GM12864 (cell line): ENCODE results near the gene TIMP2.

Source experiments
- DNase-seq: peaks from one replicate; pipeline ENCODE4 v3.0.0-alpha.2; 2011; ENCODE audit warnings: low read depth
- H3K4me3 ChIP-seq: 2 replicates; pipeline ENCODE4 v1.5.1; 2011; ENCODE audit warnings: mild to moderate bottlenecking, low read depth, low read length, control low read depth
- TF ChIP-seq, protein P1 (sequence below): IDR thresholded peaks from 2 replicates; pipeline ENCODE4 v1.5.1; 2011; ENCODE audit warnings: low read depth, mild to moderate bottlenecking, moderate library complexity, low read length, control low read depth, inconsistent platforms; ENCODE audit errors: missing control alignments

TIMP2 gene

DNA sequence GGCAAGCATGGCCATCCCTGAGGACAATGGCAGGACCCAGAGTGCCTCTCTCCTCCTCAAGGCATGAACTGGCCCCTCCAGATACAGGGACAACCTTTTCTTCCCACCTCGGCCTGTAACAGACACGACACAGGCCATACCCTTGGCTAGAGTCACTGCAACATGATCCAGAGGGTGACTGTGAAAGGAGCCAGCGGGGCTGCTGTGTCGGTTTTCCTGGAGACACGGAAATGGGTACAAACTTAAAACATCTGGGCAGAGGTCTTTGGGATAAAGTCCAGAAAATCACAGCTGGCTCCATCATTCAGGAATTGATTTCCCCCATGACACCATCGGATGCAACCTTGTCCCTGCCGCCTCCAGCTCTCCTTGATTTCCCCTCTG lies 27.5 kb downstream of the TIMP2 start:
- DNase-seq, result no peak
- no peak overlapping the region for H3K4me3 ChIP-seq
- TF ChIP-seq, protein P1, sequence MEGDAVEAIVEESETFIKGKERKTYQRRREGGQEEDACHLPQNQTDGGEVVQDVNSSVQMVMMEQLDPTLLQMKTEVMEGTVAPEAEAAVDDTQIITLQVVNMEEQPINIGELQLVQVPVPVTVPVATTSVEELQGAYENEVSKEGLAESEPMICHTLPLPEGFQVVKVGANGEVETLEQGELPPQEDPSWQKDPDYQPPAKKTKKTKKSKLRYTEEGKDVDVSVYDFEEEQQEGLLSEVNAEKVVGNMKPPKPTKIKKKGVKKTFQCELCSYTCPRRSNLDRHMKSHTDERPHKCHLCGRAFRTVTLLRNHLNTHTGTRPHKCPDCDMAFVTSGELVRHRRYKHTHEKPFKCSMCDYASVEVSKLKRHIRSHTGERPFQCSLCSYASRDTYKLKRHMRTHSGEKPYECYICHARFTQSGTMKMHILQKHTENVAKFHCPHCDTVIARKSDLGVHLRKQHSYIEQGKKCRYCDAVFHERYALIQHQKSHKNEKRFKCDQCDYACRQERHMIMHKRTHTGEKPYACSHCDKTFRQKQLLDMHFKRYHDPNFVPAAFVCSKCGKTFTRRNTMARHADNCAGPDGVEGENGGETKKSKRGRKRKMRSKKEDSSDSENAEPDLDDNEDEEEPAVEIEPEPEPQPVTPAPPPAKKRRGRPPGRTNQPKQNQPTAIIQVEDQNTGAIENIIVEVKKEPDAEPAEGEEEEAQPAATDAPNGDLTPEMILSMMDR, result no peak

DNA sequence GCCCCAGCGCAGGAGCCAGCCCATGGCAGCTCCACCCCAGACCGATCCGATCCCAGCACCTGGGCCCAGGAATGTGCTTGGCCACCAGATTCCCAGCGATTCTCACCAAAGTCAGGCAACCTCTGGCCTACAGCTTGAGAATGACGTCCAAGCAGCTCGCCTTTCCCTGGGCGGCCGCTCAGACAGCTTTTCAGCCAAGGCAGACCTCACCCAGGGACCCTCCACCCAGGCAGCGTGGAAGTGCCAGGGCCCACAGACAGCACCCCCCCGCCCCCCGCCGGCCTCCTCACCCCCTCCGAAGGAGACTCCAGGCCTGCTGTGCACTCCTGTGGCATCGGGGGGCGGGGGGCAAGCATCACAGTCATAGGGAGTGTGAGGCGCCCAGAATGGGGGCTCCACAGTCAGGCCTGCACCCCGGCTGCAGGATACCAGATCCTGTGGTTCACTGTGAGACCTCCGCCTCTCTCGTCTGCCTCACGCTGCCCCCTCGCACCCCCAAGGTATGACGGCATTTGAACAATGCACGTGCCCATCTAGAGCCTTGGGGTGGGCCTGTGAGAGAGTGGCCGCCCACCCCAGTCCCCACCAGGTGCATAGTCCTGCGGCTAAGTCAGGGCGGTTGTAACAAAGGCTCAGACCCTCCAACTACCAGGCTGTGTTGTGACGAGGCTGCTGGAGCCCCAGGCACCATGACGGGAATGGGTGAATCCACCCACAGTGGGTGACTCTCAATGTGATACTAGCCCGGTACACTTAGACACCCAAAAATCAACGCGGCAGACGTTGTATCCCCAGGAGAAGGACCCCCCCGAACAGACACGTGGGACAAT lies 28.1 kb downstream of the TIMP2 start:
- no peak overlapping the region for H3K4me3 ChIP-seq
- DNase-seq, result no peak
- TF ChIP-seq, protein P1, result no peak

DNA sequence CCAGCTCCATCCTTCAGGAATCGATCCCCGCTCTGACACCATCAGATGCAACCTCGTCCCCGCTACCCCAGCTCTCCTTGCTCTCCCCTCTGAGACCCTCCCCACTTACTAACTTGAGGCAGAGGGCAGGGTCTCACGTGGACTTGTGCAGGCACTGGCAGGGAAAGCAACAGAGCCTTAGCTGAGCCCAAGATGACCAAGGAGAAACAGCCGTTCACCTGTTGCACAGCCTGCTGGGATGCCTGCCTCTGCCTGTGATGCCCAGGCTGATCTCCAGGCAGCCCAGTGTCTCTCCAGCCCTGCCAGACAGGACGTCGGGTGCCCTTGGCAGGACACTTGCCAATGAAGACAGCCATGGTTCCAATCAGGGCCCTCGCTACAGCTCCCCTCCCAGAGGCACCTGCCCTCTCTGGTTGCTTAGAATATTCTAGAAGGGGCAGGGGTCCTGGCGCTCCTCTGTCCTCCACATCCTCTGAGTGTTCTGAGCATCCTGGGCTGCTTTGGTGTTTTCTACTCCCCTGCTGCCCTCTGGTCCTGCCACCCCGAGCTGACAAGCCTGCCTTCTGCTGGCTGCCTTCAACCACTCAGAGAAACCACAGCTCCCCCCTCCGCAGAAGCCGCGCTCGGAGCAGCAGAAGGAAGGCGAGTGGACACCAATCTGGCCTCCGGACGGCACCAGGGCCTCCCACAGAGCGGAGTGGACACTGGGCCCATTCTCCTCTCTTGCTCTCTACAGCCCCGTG lies 28.9 kb downstream of the TIMP2 start:
- H3K4me3 ChIP-seq, result no peak overlapping the region
- no peak for DNase-seq
- TF ChIP-seq, protein P1, result no peak

DNA sequence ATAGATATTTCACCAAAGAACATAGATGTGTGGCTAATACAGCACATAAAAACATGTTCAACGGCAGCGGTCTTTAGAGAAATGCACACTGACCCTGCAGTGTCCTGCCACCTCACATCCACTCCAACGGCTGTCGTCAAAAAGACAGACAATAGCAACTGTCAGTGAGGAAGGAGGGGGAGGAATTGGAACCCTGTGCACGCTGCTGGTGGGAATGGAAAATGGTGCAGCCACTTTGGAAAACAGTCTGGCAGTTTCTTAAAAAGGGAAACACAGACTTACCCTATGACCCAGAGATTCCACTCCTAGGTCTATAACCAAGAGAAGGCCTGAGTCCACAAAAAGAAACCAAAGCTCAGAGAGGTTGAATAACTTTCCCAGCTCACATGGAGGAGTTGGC lies 29.9 kb downstream of the TIMP2 start:
- H3K4me3 ChIP-seq, result no peak overlapping the region
- no peak for DNase-seq
- TF ChIP-seq, protein P1, result no peak

DNA sequence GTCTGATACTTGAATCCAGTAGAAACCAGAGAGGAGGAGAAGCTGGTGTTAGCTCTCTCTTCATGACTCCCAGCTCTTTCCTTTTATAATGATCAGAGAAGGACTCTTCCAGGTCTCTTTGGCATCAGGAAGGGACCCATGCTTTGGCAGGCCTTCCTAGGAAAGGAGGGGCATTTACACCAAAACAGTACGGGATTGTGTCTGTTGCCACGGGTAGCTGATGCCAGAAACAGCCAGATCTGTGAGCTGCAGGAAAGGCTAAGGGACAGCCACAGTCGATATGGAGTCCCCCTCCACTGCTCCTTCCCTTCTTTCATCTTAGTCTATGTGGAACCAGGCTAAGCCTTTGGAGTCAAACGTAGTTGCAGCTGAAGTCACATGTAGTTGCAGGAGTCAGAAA lies 31.5 kb downstream of the TIMP2 start:
- no peak for DNase-seq
- TF ChIP-seq, protein P1, result no peak

DNA sequence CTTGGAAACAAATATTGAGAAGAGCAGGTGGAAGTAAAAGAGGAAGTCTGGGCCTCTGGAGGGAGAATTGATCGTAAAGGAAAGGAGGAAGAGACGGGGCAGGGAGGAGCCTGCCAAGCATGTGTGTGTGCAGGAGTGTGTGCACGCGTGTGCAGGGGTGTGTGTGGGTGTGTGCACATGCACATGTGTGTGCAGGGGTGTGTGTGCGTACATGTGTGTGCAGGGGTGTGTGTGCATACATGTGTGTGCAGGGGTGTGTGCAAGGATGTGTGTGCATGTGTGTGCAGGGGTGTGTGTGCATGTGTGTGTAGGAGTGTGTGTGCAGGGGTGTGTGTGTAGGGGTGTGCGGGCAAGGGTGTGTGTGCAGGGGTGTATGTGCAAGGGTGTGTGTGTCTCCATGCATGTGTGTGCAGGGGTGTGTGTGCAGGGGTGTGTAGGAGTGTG lies 32.2 kb downstream of the TIMP2 start:
- DNase-seq, result no peak
- TF ChIP-seq, protein P1, result no peak
- no peak overlapping the region for H3K4me3 ChIP-seq

More for the DNA sequence above, 31.5 kb downstream of the TIMP2 start:
- H3K4me3 ChIP-seq, result no peak overlapping the region
